ENCODE measurements around the gene PHKA2.

The PHKA2 gene

DNA sequence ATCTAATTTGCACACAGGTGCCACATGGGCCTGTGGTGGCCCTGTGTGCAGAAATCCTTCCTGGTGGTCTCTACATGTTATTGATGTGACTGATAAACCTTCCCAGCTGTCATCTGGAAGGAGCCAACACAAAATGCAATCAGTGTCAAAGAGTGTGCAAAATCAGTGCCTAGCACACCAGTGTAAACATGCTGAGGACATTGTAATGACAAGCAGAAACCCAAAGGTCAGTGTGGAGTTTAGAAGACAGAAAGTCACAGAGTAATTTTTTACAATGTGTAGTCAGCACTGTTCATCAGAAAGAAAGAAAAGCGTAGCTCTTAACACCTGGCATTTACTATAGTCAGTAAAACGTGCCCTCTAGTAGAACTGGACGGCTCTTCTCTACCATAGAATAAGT is 50.3 kb downstream of the PHKA2 start:
- DNase-seq (ENCODE audit: low read depth in 2 of 2), result no peak

DNA sequence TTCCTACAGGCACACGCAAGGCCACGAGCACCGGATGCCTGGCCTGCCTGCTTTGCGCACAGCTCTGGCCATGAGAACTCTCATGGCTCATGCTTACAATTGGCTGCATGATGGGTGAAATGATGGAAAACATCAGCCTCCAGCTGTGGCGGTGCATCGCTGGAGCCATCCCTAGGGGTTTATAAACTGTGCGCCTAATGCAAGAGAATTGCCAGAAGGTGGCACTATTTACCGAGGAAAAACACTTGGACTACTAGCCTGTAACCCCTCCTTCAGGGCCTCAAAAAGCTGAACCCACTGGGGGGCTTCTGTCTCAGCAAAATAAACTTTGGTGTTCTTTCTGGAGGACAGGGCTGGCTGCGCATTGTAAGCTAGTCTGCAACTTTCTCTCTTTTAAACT is 51.9 kb downstream of the PHKA2 start:
- DNase-seq (ENCODE audit: low read depth in 2 of 2), result no peak

GRCh38 chrX:18929775-18930174 is 54.1 kb downstream of the PHKA2 start:
- no peak for DNase-seq (ENCODE audit: low read depth in 2 of 2)

DNA sequence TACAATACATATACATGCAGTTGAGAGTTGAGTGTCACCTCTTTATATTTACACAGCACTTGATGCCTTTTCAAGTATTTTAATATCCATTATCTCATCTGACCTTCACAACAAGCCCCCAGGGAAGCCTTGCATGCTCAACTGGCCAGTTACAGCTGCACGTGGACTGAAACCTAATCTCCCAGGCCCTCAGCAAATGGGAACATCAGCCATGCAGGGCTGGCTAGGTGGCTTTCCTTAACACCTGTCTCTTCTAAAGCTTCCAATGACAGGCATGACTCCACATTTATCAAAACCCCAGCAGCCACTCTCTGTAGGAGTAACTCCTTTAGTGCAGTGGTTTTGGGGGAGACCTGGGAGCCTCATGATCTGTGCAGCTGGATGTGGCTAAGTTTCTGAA is 56.4 kb downstream of the PHKA2 start:
- no peak for DNase-seq (ENCODE audit: low read depth in 2 of 2)

GRCh38 chrX:18924507-18925088 is 59.3 kb downstream of the PHKA2 start:
- DNase-seq (ENCODE audit: low read depth in 2 of 2), result no peak

DNA sequence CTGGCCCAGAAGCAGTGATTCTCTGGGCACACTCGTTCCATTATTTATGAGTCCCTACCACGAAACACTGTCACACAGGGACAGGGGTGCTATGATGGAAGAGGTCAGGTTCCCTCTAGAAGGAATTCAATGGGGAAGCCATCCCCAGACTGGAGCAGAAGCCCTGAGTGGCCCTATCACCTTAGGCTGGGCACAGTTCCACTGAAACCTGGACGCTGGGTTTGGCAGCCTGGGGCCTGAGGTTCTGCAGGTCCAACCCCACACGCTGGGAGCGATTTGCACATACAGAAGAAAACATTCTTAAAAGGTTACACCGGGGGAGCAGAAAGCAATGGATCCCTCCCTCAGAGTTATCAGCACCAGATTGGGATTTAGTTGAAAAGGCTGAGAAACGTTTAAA is 63.3 kb downstream of the PHKA2 start:
- DNase-seq (ENCODE audit: low read depth in 2 of 2), result no peak

GRCh38 chrX:18920079-18920478 is 63.8 kb downstream of the PHKA2 start:
- DNase-seq (ENCODE audit: low read depth in 2 of 2), result no peak

- no peak for DNase-seq (ENCODE audit: low read depth in 2 of 2)
Observed at GRCh38 chrX:18917831-18918230, 66.1 kb downstream of the PHKA2 start.

DNA sequence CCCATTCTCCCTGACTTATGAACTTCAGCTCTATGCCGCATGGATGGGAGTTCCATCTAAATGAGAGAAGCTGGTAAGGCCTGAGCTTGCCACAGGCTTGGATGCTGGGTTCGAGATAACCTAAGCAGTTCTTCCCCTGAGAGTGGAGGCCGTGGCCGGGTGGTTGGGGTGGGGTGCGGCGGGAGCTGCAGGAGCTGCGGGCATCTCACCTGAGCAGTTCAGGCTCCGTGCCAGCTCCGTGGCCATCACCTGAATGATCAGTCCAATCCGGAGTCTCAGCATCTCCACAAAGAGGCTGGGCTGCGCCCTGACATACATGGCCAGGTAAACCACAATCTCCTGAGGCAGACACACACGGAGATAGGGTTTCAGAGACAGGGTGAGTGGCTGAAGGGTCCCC is 77.6 kb downstream of the PHKA2 start:
- no peak for DNase-seq (ENCODE audit: low read depth in 2 of 2)

- no peak for DNase-seq (ENCODE audit: low read depth in 2 of 2)
Observed at GRCh38 chrX:18900401-18900976, 83.4 kb downstream of the PHKA2 start.

GRCh38 chrX:18899796-18900380 is 84.0 kb downstream of the PHKA2 start:
- DNase-seq (ENCODE audit: low read depth in 2 of 2), result no peak

DNA sequence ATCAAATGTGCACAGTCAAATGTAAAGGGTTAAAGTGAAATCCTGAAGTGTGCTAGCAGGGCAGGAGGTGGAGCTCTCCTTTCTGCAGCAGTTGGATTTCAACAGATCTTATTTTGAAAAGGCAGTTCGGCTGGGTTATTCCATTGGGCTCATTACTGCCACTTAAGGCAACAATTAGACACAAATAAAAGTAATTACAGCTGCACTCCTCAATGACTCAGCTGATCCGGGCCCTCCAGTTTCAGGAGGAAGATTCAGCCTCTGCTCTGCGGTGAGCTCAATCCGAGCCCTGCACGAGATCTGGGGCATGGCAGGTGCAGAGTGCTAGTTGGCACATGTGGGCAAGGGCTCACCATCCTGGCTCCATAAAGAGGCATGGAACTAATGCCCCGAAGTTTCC is 85.4 kb downstream of the PHKA2 start:
- DNase-seq (ENCODE audit: low read depth in 2 of 2), result no peak

GRCh38 chrX:18898091-18898490 is 85.8 kb downstream of the PHKA2 start:
- no peak for DNase-seq (ENCODE audit: low read depth in 2 of 2)

- no peak for DNase-seq (ENCODE audit: low read depth in 2 of 2)
Observed at GRCh38 chrX:18897611-18898010, 86.3 kb downstream of the PHKA2 start.

GRCh38 chrX:18896680-18897544 is 87.0 kb downstream of the PHKA2 start:
- DNase-seq (ENCODE audit: low read depth in 2 of 2), result no peak

DNA sequence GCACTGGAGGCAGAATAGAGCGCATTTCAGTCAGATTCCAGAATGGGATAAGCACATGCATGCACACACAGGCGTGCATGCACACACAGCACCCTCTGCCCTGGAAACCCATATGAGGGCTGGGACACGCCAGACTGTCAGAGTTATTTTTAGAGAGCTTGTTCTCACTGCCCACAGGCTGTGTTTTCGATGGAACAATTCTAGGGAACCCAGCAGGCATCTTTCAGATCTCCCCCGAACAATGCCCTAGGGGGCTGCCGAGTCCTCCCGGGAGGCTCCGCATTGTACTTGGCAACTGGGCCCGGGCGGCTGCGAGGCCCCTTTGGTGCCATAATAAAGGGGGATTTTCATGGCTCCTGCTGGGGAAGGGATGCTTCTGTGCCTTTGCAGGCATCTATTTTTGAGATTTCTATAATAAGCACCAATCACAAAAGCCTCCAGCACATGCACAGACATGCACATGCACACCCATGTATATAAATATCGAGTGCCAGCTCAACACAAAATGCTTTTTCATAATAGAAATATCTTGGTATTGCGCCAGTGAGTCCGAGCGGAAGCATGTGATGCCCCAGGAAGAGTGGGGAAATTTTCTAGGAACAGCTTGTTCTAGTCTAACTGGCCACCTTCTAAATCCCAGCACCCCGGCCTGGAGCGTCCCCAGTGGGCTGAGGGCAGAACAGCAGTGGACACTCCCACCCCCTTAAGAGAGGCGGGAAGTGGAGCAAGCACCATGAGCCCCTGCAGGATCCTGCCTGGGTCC is 88.5 kb downstream of the PHKA2 start:
- no peak for DNase-seq (ENCODE audit: low read depth in 2 of 2)

DNA sequence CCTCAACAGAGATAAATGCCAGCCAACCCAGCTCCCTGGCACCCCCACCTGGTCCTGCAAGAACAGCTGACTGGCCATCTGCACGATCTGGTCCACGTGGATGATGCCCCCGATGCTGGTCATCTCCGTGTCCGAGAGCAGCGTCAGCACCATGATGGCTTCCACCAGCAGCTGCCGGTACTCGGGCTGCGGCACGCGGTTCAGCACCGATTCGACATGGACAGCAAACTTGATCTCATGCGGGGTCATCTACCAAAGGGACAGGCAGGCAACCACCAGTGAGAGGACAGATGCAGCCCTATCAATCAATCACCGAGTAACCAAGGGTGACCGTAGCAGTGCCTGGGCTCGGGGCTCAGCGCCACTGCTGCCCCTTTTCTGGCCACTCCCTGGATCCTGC is 89.8 kb downstream of the PHKA2 start:
- no peak for DNase-seq (ENCODE audit: low read depth in 2 of 2)

DNA sequence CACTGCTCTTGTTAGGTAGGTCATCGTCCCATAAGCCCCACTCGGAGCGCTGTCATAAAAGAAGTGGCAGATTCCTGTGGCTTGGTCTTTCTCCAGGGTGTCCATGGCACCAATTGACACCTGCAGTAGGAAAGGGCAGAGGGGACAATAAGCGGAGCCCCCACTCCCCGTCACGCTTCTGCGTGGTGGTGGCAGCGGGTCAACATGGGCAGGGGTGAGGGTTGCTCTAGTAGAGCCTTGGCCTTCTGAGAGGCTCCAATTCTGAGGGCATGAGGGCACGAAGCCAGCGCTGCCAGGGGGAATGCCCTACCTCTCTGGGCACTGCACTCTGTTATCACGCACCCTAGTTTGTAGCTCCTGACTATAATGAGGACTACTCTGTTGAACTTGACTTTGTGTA is 90.4 kb downstream of the PHKA2 start:
- no peak for DNase-seq (ENCODE audit: low read depth in 2 of 2)

DNA sequence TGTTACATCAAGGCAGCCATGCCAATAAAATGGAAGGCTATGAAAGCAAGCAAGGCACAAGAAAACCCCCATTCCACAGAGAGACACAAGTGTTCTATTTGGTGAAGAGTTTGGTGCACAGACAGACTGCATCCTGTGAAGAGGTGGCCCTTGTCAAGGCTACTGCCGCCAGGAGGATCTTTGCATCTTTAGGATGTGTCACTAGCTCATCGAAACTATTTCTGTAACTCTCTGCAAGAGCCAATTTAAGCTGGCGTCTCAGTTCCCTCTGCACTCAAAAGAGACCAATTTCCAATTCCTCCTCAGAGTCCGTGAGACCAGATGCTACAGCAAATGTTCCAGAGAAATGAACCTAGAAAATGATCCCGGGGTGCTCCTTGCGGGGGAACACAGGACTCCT is 91.0 kb downstream of the PHKA2 start:
- DNase-seq (ENCODE audit: low read depth in 2 of 2), result no peak

- no peak for DNase-seq (ENCODE audit: low read depth in 2 of 2)
Observed at GRCh38 chrX:18891548-18891945, 92.4 kb downstream of the PHKA2 start.

- DNase-seq (ENCODE audit: low read depth in 2 of 2), result no peak
Observed at GRCh38 chrX:18890724-18891547, 93.0 kb downstream of the PHKA2 start.
